Activated CD4-positive, alpha-beta T cell treated with anti-CD3 and anti-CD28 coated beads, Interleukin-2, amount 10 ng/mL, durations not matched to agents 7 days and 5 days (primary cell): ENCODE results near the gene SNX10. TPM values are rescaled to one million over a fixed set of nuclear protein-coding genes. Genes with fewer than 3 reads are reported as not detected.

Experiments used
- CTCF ChIA-PET: fragments of 350-600 bp; sonication (Branson Sonifier 250); formaldehyde crosslinking; loops from one replicate; lab custom pipeline; 2021; ENCODE audit warnings: antibody characterized with exemption; lab: Charles Lee
- POLR2A ChIA-PET: fragments of 350-600 bp; sonication (Branson Sonifier 250); formaldehyde crosslinking; loops from one replicate; lab custom pipeline; 2021; ENCODE audit warnings: antibody characterized with exemption; lab: Charles Lee
- DNase-seq: peaks from one replicate; pipeline ENCODE4 v3.0.0-alpha.2; 2020
- H3K27ac Mint-ChIP-seq: one replicate; pipeline ENCODE4 v1.8.0; 2021; ENCODE audit warnings: mild to moderate bottlenecking, moderate library complexity, mixed read lengths
- H3K27me3 Mint-ChIP-seq: one replicate; pipeline ENCODE4 v1.8.0; 2021; ENCODE audit warnings: mixed read lengths
- H3K36me3 Mint-ChIP-seq: one replicate; pipeline ENCODE4 v1.8.0; 2021; ENCODE audit warnings: low read depth, mixed read lengths
- H3K4me1 Mint-ChIP-seq: one replicate; pipeline ENCODE4 v1.8.0; 2021; ENCODE audit warnings: mixed read lengths
- H3K4me3 Mint-ChIP-seq: one replicate; pipeline ENCODE4 v1.8.0; 2021; ENCODE audit warnings: mild to moderate bottlenecking, moderate library complexity, mixed read lengths
- H3K9me3 Mint-ChIP-seq: one replicate; pipeline ENCODE4 v1.8.0; 2021; ENCODE audit warnings: mixed read lengths
- total RNA-seq, 2 experiments: library from RNA; stranded (reverse); gene quantifications; one replicate each; pipeline ENCODE4 v1.2.3, GENCODE V29; 2021

Gene SNX10
- total RNA-seq, 2 experiments from 2014 or later = 28.1 to 28.9 TPM

- no peak for DNase-seq
- POLR2A ChIA-PET = no interaction called here
- no peaks in the 10 kb centered on the region for H3K9me3 Mint-ChIP-seq
- no peak overlapping the region for H3K4me3 Mint-ChIP-seq
- CTCF ChIA-PET = interaction anchor here (1.2 to 1.3 kb wide), 2 partner anchors 10 to 12 kb away, joined by 3 read pairs; no protein-coding TSS in a partner anchor
- no peak overlapping the region for H3K27ac Mint-ChIP-seq
- H3K4me1 Mint-ChIP-seq = peaks cover 9% of the 10 kb centered on the region
- H3K36me3 Mint-ChIP-seq = no peaks in the 10 kb centered on the region
- peaks cover 33% of the 10 kb centered on the region for H3K27me3 Mint-ChIP-seq
These were observed 90.1 kb downstream of the SNX10 start for GRCh38 chr7:26381476-26382353.

- H3K36me3 Mint-ChIP-seq = no peaks in the 10 kb centered on the region
- no peaks in the 10 kb centered on the region for H3K9me3 Mint-ChIP-seq
- DNase-seq = no peak
- peaks cover 2% of the 10 kb centered on the region for H3K4me1 Mint-ChIP-seq
- ChIA-PET POLR2A (no interaction called here), CTCF (interaction anchor here (1.3 to 1.4 kb wide), 2 partner anchors 8 to 15 kb away, joined by 3 to 5 read pairs; no protein-coding TSS in a partner anchor)
- peaks cover 37% of the 10 kb centered on the region for H3K27me3 Mint-ChIP-seq
- H3K27ac Mint-ChIP-seq = no peak overlapping the region
- H3K4me3 Mint-ChIP-seq = no peak overlapping the region
These were observed 93.6 kb downstream of the SNX10 start for GRCh38 chr7:26385240-26385639.

DNA sequence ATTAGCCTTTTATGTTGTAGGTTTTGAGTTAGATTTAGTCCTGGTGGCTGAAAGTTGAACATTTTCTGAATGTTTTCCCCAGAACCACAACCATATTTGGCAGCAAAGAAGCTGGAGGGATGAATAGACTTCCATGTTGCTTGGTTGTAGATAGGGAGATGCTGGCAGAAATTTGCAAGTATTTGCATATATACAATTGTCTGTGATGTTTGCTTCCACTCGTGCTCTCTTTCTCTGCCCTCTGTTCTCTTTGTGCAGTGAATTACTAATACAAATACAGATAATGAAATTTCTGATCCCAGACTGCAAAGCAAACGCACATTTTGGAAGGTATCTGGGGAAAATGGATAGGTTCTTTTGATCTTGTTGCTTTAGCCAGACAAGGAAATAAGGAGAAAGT, 96.1 kb downstream of the SNX10 start:
- Mint-ChIP-seq H3K9me3 (no peaks in the 10 kb centered on the region), H3K4me1 (no peaks in the 10 kb centered on the region), H3K27me3 (peaks cover 46% of the 10 kb centered on the region), H3K36me3 (no peaks in the 10 kb centered on the region), H3K27ac (no peak overlapping the region), H3K4me3 (no peak overlapping the region)
- CTCF ChIA-PET = no interaction called here
- POLR2A ChIA-PET = no interaction called here
- DNase-seq = no peak

DNA sequence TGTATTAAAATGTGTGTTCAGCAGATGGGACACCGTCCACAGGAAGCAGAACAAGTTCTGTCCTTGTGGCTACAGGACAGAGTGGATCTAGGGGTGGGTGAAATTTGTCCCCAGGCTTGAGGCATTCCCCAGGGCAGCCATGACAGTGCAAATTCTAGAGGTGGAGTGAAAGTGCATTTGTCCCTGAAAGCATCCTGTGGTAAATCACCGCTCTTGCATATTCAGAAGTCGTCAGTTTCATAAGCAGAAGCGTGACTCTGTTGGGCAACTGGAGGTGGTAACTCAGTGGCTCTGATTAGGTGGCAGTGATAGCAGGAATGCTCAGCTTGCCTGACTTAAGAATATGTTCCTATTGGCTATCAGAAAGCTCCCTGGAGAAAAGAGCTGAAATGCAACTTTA, 96.6 kb downstream of the SNX10 start:
- CTCF ChIA-PET = no interaction called here
- Mint-ChIP-seq H3K36me3 (no peaks in the 10 kb centered on the region), H3K4me3 (no peak overlapping the region), H3K27me3 (peaks cover 48% of the 10 kb centered on the region), H3K4me1 (no peaks in the 10 kb centered on the region), H3K9me3 (no peaks in the 10 kb centered on the region), H3K27ac (no peak overlapping the region)
- POLR2A ChIA-PET = no interaction called here
- no peak for DNase-seq

- POLR2A ChIA-PET = no interaction called here
- no peak overlapping the region for H3K4me3 Mint-ChIP-seq
- DNase-seq = no peak
- CTCF ChIA-PET = interaction anchor here (1.0 to 1.5 kb wide), 3 partner anchors 11 to 25 kb away, joined by 3 to 5 read pairs (median 4); no protein-coding TSS in a partner anchor
- no peaks in the 10 kb centered on the region for H3K36me3 Mint-ChIP-seq
- H3K9me3 Mint-ChIP-seq = no peaks in the 10 kb centered on the region
- H3K27ac Mint-ChIP-seq = no peak overlapping the region
- no peaks in the 10 kb centered on the region for H3K4me1 Mint-ChIP-seq
- H3K27me3 Mint-ChIP-seq = peaks cover 56% of the 10 kb centered on the region
These were observed 98.4 kb downstream of the SNX10 start for GRCh38 chr7:26390016-26390415.

- peaks cover under 1% of the 10 kb centered on the region for H3K36me3 Mint-ChIP-seq
- no peaks in the 10 kb centered on the region for H3K9me3 Mint-ChIP-seq
- DNase-seq = no peak
- no peak overlapping the region for H3K27ac Mint-ChIP-seq
- H3K27me3 Mint-ChIP-seq = peaks cover 57% of the 10 kb centered on the region
- POLR2A ChIA-PET = no interaction called here
- H3K4me3 Mint-ChIP-seq = no peak overlapping the region
- CTCF ChIA-PET = no interaction called here
- H3K4me1 Mint-ChIP-seq = peaks cover 5% of the 10 kb centered on the region
These were observed 102.2 kb downstream of the SNX10 start for GRCh38 chr7:26393818-26394217.

GRCh38 chr7:26397332-26397731, 105.7 kb downstream of the SNX10 start:
- Mint-ChIP-seq H3K27me3 (peaks cover 62% of the 10 kb centered on the region), H3K27ac (no peak overlapping the region), H3K9me3 (no peaks in the 10 kb centered on the region), H3K36me3 (peaks cover 1% of the 10 kb centered on the region), H3K4me1 (peaks cover 13% of the 10 kb centered on the region), H3K4me3 (no peak overlapping the region)
- DNase-seq = no peak
- POLR2A ChIA-PET = interaction anchor here (0.5 kb wide), 1 partner anchor 23 kb away, joined by 5 read pairs; no protein-coding TSS in a partner anchor
- CTCF ChIA-PET = interaction anchor here (1.3 to 1.5 kb wide), 3 partner anchors 9 to 27 kb away, joined by 4 to 5 read pairs (median 4); no protein-coding TSS in a partner anchor

DNA sequence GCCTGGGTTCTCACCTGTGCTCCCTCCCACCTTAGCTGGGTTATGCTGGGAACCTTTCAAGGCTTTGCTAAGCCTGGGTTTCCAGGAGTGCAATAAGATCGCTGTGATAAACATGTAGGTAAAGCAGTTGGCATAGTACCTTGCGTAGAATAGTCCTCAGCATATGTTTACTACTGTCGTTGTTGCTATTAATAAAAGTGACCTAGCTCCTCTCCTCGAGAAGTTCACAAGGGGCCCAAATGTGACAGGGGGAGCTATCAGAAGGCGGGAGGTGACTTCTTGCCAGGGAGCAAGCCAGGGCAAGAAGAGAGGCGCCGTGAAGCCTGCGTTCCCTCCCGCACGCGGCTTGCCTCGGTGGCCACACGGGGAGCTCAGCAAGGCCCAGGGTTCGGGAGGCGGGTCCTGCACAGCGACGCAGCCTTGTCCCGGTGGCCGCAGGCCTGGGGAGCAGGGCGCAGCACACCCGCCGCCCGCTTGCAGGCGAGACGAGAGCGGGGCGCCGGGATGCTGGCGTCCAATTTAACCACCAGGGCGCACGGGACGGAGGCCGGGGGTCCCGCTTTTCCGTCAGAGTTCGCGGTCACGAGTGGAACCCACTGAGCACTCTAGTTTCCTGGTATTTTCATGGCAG, 106.2 kb downstream of the SNX10 start:
- Mint-ChIP-seq H3K36me3 (peaks cover 1% of the 10 kb centered on the region), H3K4me3 (peak overlapping the region; percentile 65), H3K4me1 (peaks cover 13% of the 10 kb centered on the region), H3K27ac (no peak overlapping the region), H3K9me3 (no peaks in the 10 kb centered on the region), H3K27me3 (peaks cover 62% of the 10 kb centered on the region)
- POLR2A ChIA-PET = interaction anchor here (0.5 kb wide), 1 partner anchor 23 kb away, joined by 5 read pairs; no protein-coding TSS in a partner anchor
- no peak for DNase-seq
- CTCF ChIA-PET = interaction anchor here (1.3 to 1.5 kb wide), 2 partner anchors 8 to 28 kb away, joined by 4 to 5 read pairs; no protein-coding TSS in a partner anchor

DNA sequence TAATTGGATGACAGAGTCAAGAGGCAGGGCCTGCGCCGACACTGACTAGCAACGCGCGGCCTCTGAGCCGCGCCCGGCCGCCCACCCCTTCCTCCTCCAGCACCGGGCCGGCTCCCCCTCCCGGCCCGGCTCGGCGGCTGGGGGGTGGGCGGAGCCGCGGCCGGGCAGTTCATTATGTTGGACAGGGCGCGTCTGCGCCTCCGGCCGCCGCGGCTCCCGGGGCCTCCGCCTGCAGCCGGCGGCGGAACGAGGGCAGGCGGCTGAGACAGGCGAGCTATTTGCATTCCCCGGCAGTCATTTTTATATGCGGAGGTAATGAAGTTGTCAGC, 106.7 kb downstream of the SNX10 start:
- peaks cover 59% of the 10 kb centered on the region for H3K27me3 Mint-ChIP-seq
- no peak overlapping the region for H3K27ac Mint-ChIP-seq
- POLR2A ChIA-PET = interaction anchor here (0.6 kb wide), 1 partner anchor 105 kb away, joined by 3 read pairs; no protein-coding TSS in a partner anchor
- H3K4me1 Mint-ChIP-seq = peaks cover 13% of the 10 kb centered on the region
- no peak for DNase-seq
- H3K36me3 Mint-ChIP-seq = peaks cover 1% of the 10 kb centered on the region
- H3K9me3 Mint-ChIP-seq = no peaks in the 10 kb centered on the region
- H3K4me3 Mint-ChIP-seq = peak overlapping the region; percentile 80
- CTCF ChIA-PET = interaction anchor here (1.0 to 1.5 kb wide), 4 partner anchors 8 to 28 kb away, joined by 4 to 5 read pairs (median 4); no protein-coding TSS in a partner anchor

GRCh38 chr7:26398756-26399509, 107.3 kb downstream of the SNX10 start:
- ChIA-PET POLR2A (interaction anchor here (0.6 kb wide), 1 partner anchor 104 kb away, joined by 3 read pairs; no protein-coding TSS in a partner anchor), CTCF (interaction anchor here (1.0 to 1.3 kb wide), 3 partner anchors 12 to 29 kb away, joined by 4 to 5 read pairs (median 4); no protein-coding TSS in a partner anchor)
- DNase-seq = peak; percentile 9
- Mint-ChIP-seq H3K27ac (no peak overlapping the region), H3K36me3 (peaks cover 1% of the 10 kb centered on the region), H3K9me3 (no peaks in the 10 kb centered on the region), H3K27me3 (peaks cover 54% of the 10 kb centered on the region), H3K4me1 (peaks cover 13% of the 10 kb centered on the region), H3K4me3 (peak overlapping the region; percentile 80)

- H3K9me3 Mint-ChIP-seq = no peaks in the 10 kb centered on the region
- H3K27me3 Mint-ChIP-seq = peaks cover 50% of the 10 kb centered on the region
- H3K4me1 Mint-ChIP-seq = peaks cover 13% of the 10 kb centered on the region
- DNase-seq = no peak
- POLR2A ChIA-PET = no interaction called here
- no peak overlapping the region for H3K27ac Mint-ChIP-seq
- CTCF ChIA-PET = interaction anchor here (1.3 kb wide), 1 partner anchor 11 kb away, joined by 4 read pairs; no protein-coding TSS in a partner anchor
- H3K36me3 Mint-ChIP-seq = peaks cover 1% of the 10 kb centered on the region
- H3K4me3 Mint-ChIP-seq = peak overlapping the region; percentile 80
These were observed 108.1 kb downstream of the SNX10 start for GRCh38 chr7:26399736-26400135.

DNA sequence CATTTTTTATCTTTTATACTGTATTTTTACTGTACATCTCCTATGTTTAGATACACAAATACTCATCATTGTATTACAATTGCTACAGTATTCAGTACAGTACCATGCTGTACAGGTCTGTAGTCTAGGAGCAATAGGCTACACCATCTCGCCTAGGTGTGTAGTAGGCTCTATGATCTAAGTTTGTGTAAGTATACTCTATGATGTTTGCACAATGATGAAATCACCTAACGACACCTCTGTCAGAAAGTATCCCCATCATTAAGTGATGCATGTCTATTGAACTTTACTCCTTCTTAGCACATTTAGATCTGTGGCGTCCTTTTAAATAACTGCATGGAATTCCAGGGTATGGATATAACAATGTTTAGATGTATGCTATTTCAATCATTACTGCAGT, 112.0 kb downstream of the SNX10 start:
- Mint-ChIP-seq H3K9me3 (no peaks in the 10 kb centered on the region), H3K27me3 (peaks cover 47% of the 10 kb centered on the region), H3K4me1 (peaks cover 9% of the 10 kb centered on the region), H3K36me3 (peaks cover 1% of the 10 kb centered on the region), H3K27ac (no peak overlapping the region), H3K4me3 (no peak overlapping the region)
- DNase-seq = no peak
- ChIA-PET POLR2A (no interaction called here), CTCF (interaction anchor here (1.2 kb wide), 1 partner anchor 26 kb away, joined by 4 read pairs; no protein-coding TSS in a partner anchor)
